SU-DHL-6 (cell line): ENCODE data around the gene PITPNC1.

Source experiments
- CTCF ChIP-seq: fragments of 200-600 bp; sonication (generic); IDR thresholded peaks from one replicate; pipeline ENCODE4 v1.5.1; 2017; ENCODE audit warnings: antibody characterized with exemption, mild to moderate bottlenecking, low read length, moderate library complexity; ENCODE audit not compliant: insufficient read depth, poor library complexity, severe bottlenecking
- EZH2phosphoT487 ChIP-seq: fragments of 200-600 bp; sonication (generic), shearing (Covaris generic); conservative IDR thresholded peaks from 2 replicates; pipeline ENCODE4 v1.6.1; 2018; ENCODE audit warnings: mild to moderate bottlenecking, antibody characterized with exemption, low read length, moderate library complexity, mixed read lengths

GRCh38 chr17:67386965-67387551 is 10.0 kb downstream of the PITPNC1 start:
- peak; percentile 67 for TF ChIP-seq CTCF
- no peak for TF ChIP-seq EZH2phosphoT487
